SK-N-SH (cell line): ENCODE results near the gene NREP.

ENCODE experiments used
- EP300 ChIP-seq, 2 experiments: IDR thresholded peaks; 2 replicates each; pipeline versions ENCODE4 v1.4.0 to v1.6.1; 2012; ENCODE audit warnings: borderline replicate concordance in 1 of 2, low read depth in 1 of 2, low read length in 1 of 2
- MAX ChIP-seq: IDR thresholded peaks from 2 replicates; pipeline ENCODE4 v1.4.0; 2012; ENCODE audit warnings: low read depth
- REST ChIP-seq: IDR thresholded peaks from 2 replicates; pipeline ENCODE4 v1.6.1; 2012; ENCODE audit warnings: mild to moderate bottlenecking, low read depth, low read length, moderate library complexity
- SMC3 ChIP-seq: IDR thresholded peaks from 2 replicates; pipeline ENCODE4 v1.6.1; 2012; ENCODE audit warnings: low read depth, low read length, improper control_type of control experiment

GRCh38 chr5:111694133-111694532, 62.9 kb downstream of the NREP start:
- TF ChIP-seq REST (no peak), MAX (no peak), SMC3 (no peak), EP300 (IDR thresholded peaks at IDR 0.05; ENCODE audit: borderline replicate concordance in 1 of 2, low read depth in 1 of 2, low read length in 1 of 2) (no peak)
